Adrenal gland (tissue), 12 donors: ENCODE measurements around the gene L3MBTL3. TPM values are rescaled to one million over a fixed set of nuclear protein-coding genes. Genes with fewer than 3 reads are reported as not detected.

Experiments used
- DNase-seq, 7 donors: peaks; one replicate each; pipeline ENCODE4 v3.0.0-alpha.2; 2019 to 2020
- H3K27ac ChIP-seq, 5 donors: fragments of 200-600 bp; sonication (generic) in 4 of 5; 1 replicate in 3 of 5; 2 replicates in 2 of 5; pipeline versions ENCODE4 v1.5.1 to v1.8.0; 2016 to 2020; ENCODE audit warnings: mild to moderate bottlenecking in 1 of 5
- H3K27me3 ChIP-seq: fragments of 200-600 bp; 2 replicates; pipeline ENCODE4 v1.8.0; 2021
- H3K36me3 ChIP-seq, 2 donors: fragments of 200-600 bp; replicated peaks in 1 of 2; 1 replicate in 1 of 2; 2 replicates in 1 of 2; pipeline versions ENCODE4 v1.5.1 to v1.8.0; 2018 to 2022
- H3K4me1 ChIP-seq, 2 donors: fragments of 200-600 bp; replicated peaks in 1 of 2; 1 replicate in 1 of 2; 2 replicates in 1 of 2; pipeline versions ENCODE4 v1.5.1 to v1.8.0; 2018 to 2021
- H3K4me3 ChIP-seq, 4 donors: fragments of 200-600 bp; sonication (generic) in 3 of 4; one replicate each; pipeline ENCODE4 v1.5.1; 2016 to 2018
- H3K9me3 ChIP-seq, 3 donors: fragments of 200-600 bp; sonication (generic) in 1 of 3; replicated peaks in 1 of 3; 1 replicate in 2 of 3; 2 replicates in 1 of 3; pipeline versions ENCODE4 v1.5.1 to v1.8.0; 2016 to 2021
- POLR2A ChIP-seq, 2 donors: fragments of 450-650 bp; IDR thresholded peaks; one replicate each; pipeline ENCODE4 v1.6.1; 2017; ENCODE audit warnings: antibody characterized with exemption in 2 of 2, mild to moderate bottlenecking in 2 of 2, moderate library complexity in 1 of 2
- WGBS, 4 donors: extraction: QIAGEN DNeasy Blood & Tissue Kit in 2 of 4; methylation state at CpG; one replicate each; pipeline versions ENCODE4 v1.1.5 to v1.1.7; 2013 to 2017; 5-methylcytosine and 5-hydroxymethylcytosine counted together
- intact Hi-C, 2 donors: fragments of 100-400 bp; cut with DNase I; formaldehyde crosslinking; loops; one replicate each; pipeline versions ENCODE4 v1.14.1 to v1.15.0; 2022 to 2023
- polyA plus RNA-seq, 3 donors: library from polyadenylated mRNA; stranded (reverse); fragments of 200-250 nt in 2 of 3; fragments of 350-450 nt in 1 of 3; fragmentation: Illumina TruSeq in 1 of 3; extraction: RNeasy Lipid Tissue Mini Kit (QIAGEN cat#74804) in 1 of 3; gene quantifications; one replicate each; pipeline ENCODE4 v1.2.3, GENCODE V29; 2013 to 2014
- total RNA-seq, 9 donors: library from RNA; depleted of rRNA in 4 of 9; stranded (reverse); fragments of >200 nt in 4 of 9; fragments of 120-200 nt in 1 of 9; fragmentation: NEBNext Ultra II Directional in 1 of 9; extraction: Animal tissue kit (Norgen Biotek cat#: 25700) in 1 of 9; gene quantifications; one replicate each; pipeline versions ENCODE4 v1.1.0 to v1.2.4, GENCODE V29; 2013 to 2023
- TF ChIP-seq, protein P1 (sequence below), 6 experiments: fragments of 450-650 bp in 4 of 6; fragments of 200-600 bp in 2 of 6; sonication (generic) in 1 of 6; IDR thresholded peaks; 1 replicate in 5 of 6; 2 replicates in 1 of 6; pipeline versions ENCODE4 v1.5.1 to v1.8.0; 2016 to 2021; ENCODE audit warnings: antibody characterized with exemption in 6 of 6, mild to moderate bottlenecking in 2 of 6, moderate library complexity in 1 of 6
- donor health status: healthy with polysubstance abuse.
- donor health status: Bipolar disorder and iron deficiency.
- donor health status: DM: yes; HTN: yes; CAD: no.
- donor health status: DM: no; HTN: no; CAD: no.
- donor health status: DM: no; HTN: no; CAD: no.
- donor health status: DM: yes; HTN: yes; CAD: no.

The L3MBTL3 gene
- total and polyA plus RNA-seq, 12 donors, result 7.2 to 32.5 (median 17.3) TPM

DNA sequence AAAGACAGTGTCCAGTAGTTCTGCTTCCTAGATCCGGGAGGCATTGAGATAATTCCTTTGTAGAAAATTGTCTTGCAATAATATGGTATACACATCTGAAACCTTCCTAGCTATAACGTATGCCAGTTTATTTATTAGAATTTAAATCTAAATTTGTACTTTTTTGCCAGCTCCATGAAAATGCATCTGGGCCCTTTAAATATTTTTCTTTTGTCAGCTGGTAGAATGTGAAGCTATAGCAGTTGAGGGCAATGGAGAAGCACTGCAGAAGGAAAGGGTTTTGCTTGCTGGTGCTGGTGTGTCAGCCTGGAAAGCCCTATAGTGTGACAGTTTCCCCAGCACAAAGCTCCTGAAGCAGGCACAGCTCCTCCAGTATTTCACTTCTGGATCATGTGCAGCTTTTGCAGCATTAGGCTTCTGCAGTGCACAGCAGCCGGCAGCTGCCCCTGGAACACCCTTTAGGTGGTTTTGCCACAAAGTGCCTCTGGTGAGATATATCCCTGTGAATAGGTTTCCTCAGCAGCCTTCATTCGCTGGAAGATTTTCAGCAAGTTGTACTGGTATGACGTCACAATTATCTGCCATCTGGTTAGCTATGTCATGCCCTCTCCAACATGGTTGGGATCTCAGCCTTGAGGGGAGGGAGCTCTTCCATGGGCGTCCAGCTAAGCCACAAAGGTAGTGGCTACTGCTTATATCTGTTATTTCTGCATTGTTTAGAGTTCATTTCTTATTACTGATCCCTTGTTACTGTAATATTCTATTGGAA, 40.0 kb upstream of the L3MBTL3 start:
- H3K27me3 ChIP-seq, result no peaks in the 10 kb centered on the region
- no peaks in the 10 kb centered on the region for H3K4me1 ChIP-seq
- intact Hi-C loops, result no loop called here
- H3K4me3 ChIP-seq, result no peak overlapping the region
- H3K9me3 ChIP-seq, result no peaks in the 10 kb centered on the region
- H3K36me3 ChIP-seq, result no peaks in the 10 kb centered on the region
- no peak for DNase-seq
- 89 to 93% (median 91%) methylated on average over 5 to 6 of the region's 6 CpGs for WGBS, 4 donors
- H3K27ac ChIP-seq, result no peak overlapping the region
- no peak for TF ChIP-seq POLR2A (IDR thresholded peaks at IDR 0.05)
- TF ChIP-seq, protein P1, sequence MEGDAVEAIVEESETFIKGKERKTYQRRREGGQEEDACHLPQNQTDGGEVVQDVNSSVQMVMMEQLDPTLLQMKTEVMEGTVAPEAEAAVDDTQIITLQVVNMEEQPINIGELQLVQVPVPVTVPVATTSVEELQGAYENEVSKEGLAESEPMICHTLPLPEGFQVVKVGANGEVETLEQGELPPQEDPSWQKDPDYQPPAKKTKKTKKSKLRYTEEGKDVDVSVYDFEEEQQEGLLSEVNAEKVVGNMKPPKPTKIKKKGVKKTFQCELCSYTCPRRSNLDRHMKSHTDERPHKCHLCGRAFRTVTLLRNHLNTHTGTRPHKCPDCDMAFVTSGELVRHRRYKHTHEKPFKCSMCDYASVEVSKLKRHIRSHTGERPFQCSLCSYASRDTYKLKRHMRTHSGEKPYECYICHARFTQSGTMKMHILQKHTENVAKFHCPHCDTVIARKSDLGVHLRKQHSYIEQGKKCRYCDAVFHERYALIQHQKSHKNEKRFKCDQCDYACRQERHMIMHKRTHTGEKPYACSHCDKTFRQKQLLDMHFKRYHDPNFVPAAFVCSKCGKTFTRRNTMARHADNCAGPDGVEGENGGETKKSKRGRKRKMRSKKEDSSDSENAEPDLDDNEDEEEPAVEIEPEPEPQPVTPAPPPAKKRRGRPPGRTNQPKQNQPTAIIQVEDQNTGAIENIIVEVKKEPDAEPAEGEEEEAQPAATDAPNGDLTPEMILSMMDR (IDR thresholded peaks at IDR 0.05), result no peak

DNA sequence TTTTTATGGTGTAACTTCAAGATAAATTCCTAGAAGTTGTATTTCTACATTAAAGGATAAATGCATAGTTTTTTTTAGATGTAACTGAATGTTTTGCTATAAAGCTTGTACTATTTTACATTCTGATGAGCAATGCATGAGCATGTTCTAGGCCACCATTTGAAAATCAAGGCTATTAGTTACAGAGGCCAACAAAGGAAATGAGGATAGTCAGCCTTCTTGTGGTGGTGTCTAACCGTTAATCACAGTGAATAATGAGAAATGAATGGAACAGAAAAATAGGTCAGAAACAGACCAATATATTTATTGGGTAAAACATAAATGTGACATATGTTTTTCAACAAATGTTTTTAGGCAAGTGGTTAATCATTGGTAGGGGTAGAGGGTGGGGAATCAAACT, 37.6 kb upstream of the L3MBTL3 start:
- 55 to 95% (median 74%) methylated on average over 1 of the region's 1 CpG for WGBS, 4 donors
- Histone ChIP-seq H3K27ac (no peak overlapping the region), H3K4me3 (no peak overlapping the region), H3K36me3 (no peaks in the 10 kb centered on the region), H3K27me3 (no peaks in the 10 kb centered on the region), H3K4me1 (no peaks in the 10 kb centered on the region), H3K9me3 (no peaks in the 10 kb centered on the region)
- no peak for DNase-seq
- intact Hi-C loops, result no loop called here
- TF ChIP-seq, protein P1 (IDR thresholded peaks at IDR 0.05), result no peak
- TF ChIP-seq POLR2A (IDR thresholded peaks at IDR 0.05), result no peak

DNA sequence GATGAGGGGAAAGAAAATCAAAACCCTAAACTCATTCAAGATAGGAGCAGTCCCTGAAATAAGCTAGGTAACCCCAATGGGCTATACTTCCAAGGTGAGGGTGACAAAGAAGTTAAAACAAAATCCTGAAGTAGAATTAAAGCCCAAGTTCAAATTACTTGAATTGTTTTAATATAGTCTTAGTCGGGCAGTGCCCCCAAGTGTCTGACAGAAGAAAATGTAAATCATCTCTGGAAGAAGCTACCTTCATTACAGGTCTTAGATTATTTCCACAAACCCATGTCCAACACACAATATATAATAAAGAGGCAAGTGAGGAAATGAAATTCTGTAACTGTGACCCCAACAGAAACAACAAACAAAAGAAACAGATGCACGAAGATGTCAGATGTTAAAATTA, 36.8 kb upstream of the L3MBTL3 start:
- DNase-seq, result no peak
- Histone ChIP-seq H3K27ac (no peak overlapping the region), H3K4me3 (no peak overlapping the region), H3K27me3 (no peaks in the 10 kb centered on the region), H3K4me1 (no peaks in the 10 kb centered on the region), H3K9me3 (no peaks in the 10 kb centered on the region), H3K36me3 (no peaks in the 10 kb centered on the region)
- WGBS, 4 donors, result 55 to 66% (median 63%) methylated on average over 2 of the region's 2 CpGs
- TF ChIP-seq, protein P1 (IDR thresholded peaks at IDR 0.05), result no peak
- no peak for TF ChIP-seq POLR2A (IDR thresholded peaks at IDR 0.05)
- intact Hi-C loops, result no loop called here

DNA sequence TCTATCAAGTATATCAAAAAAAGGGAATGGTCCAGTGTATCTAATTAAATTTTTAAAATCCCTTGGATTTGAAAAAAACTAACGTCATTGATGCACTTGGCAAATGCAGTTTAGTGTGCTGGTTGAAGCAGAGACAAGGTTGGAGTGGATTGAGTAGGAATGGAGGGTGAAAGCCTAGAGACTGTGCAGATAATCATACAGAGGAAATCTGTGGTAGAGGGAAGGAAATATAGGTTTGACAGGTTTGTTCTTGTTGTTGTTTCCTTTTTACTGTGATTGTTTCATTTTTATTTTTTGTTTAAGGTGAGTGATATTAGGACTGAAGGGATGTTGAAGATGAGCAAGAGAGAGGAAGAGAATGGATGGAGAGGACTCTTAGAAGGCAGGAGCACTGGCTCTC, 29.0 kb upstream of the L3MBTL3 start:
- Histone ChIP-seq H3K4me3 (no peak overlapping the region), H3K9me3 (no peaks in the 10 kb centered on the region), H3K27me3 (no peaks in the 10 kb centered on the region), H3K27ac (no peak overlapping the region), H3K36me3 (no peaks in the 10 kb centered on the region), H3K4me1 (no peaks in the 10 kb centered on the region)
- intact Hi-C loops, result no loop called here
- 56 to 73% (median 67%) methylated on average over 1 of the region's 1 CpG for WGBS, 4 donors
- DNase-seq, result no peak
- no peak for TF ChIP-seq POLR2A (IDR thresholded peaks at IDR 0.05)
- TF ChIP-seq, protein P1 (IDR thresholded peaks at IDR 0.05), result no peak
